A673 (cell line): Measurements from ENCODE around the gene STC2. TPM values are rescaled to one million over a fixed set of nuclear protein-coding genes. Genes with fewer than 3 reads are reported as not detected.

ENCODE experiments used
- BruUV-seq: library from RNA; stranded (reverse); fragments of 400-500 nt; replicated peaks from 2 replicates; lab custom pipeline; 2021; lab: Mats Ljungman, UMichigan
- CTCF ChIA-PET: fragments of 300-600 bp; sonication (Branson Sonifier 250); formaldehyde crosslinking; loops from one replicate; lab custom pipeline; 2022; ENCODE audit warnings: antibody characterized with exemption; lab: Charles Lee
- POLR2A ChIA-PET: fragments of 300-600 bp; sonication (Branson Sonifier 250); formaldehyde crosslinking; loops from one replicate; lab custom pipeline; 2022; ENCODE audit warnings: antibody characterized with exemption; ENCODE audit not compliant: low non-redundant PET; lab: Charles Lee
- DNase-seq: peaks from one replicate; pipeline ENCODE4 v3.0.0-alpha.2; 2015; ENCODE audit warnings: low spot score
- H3K27ac ChIP-seq: fragments of 200-600 bp; sonication (generic); 2 replicates; pipeline ENCODE4 v1.5.1; 2016; ENCODE audit warnings: mixed run types, low read depth, mild to moderate bottlenecking, mixed read lengths, antibody characterized with exemption, low read length; ENCODE audit not compliant: poor library complexity, severe bottlenecking
- H3K27me3 ChIP-seq: fragments of 200-600 bp; sonication (generic); replicated peaks from 2 replicates; pipeline ENCODE4 v1.6.1; 2017; ENCODE audit warnings: mixed run types, low read depth, mild to moderate bottlenecking, mixed read lengths, antibody characterized with exemption, low read length; ENCODE audit not compliant: insufficient read depth, poor library complexity
- H3K36me3 ChIP-seq: fragments of 200-600 bp; sonication (generic); 2 replicates; pipeline ENCODE4 v1.6.1; 2016; ENCODE audit warnings: mixed run types, mild to moderate bottlenecking, mixed read lengths, antibody characterized with exemption, low read length; ENCODE audit not compliant: insufficient read depth, poor library complexity, severe bottlenecking
- H3K4me1 ChIP-seq: fragments of 200-600 bp; sonication (generic); 2 replicates; pipeline ENCODE4 v1.6.1; 2017; ENCODE audit warnings: mixed run types, mild to moderate bottlenecking, mixed read lengths, antibody characterized with exemption, low read length; ENCODE audit not compliant: insufficient read depth, poor library complexity, severe bottlenecking
- H3K4me3 ChIP-seq: fragments of 200-600 bp; sonication (generic); 2 replicates; pipeline ENCODE4 v1.5.1; 2016; ENCODE audit warnings: low read depth, mixed run types, mild to moderate bottlenecking, mixed read lengths, low read length; ENCODE audit not compliant: poor library complexity, severe bottlenecking
- H3K9me3 ChIP-seq: fragments of 200-600 bp; sonication (generic); 2 replicates; pipeline ENCODE4 v1.6.1; 2016; ENCODE audit warnings: mixed run types, low read depth, mild to moderate bottlenecking, mixed read lengths, antibody characterized with exemption, low read length; ENCODE audit not compliant: poor library complexity, severe bottlenecking
- CTCF ChIP-seq: fragments of 300-800, 200-600 bp; sonication (generic); conservative IDR thresholded peaks from 2 replicates; pipeline ENCODE4 v1.5.1; 2017; ENCODE audit warnings: low read depth, mild to moderate bottlenecking, antibody characterized with exemption, low read length, moderate library complexity, mixed read lengths
- EZH2 ChIP-seq: fragments of 200-600 bp; sonication (generic); IDR thresholded peaks from 2 replicates; pipeline ENCODE4 v1.6.1; 2017; ENCODE audit warnings: borderline replicate concordance, low read depth, mild to moderate bottlenecking, mixed read lengths, antibody characterized with exemption, low read length; ENCODE audit not compliant: poor library complexity, severe bottlenecking
- intact Hi-C: fragments of 100-400 bp; cut with micrococcal nuclease; formaldehyde crosslinking; loops from one replicate; pipeline ENCODE4 v1.10.0; 2022; ENCODE audit not compliant: unreplicated experiment
- total RNA-seq: library from RNA; stranded (reverse); gene quantifications from 2 replicates; pipeline ENCODE4 v1.2.3, GENCODE V29; 2021

The STC2 gene
- total RNA-seq, 1 experiment from 2014 or later, result 19.2 TPM

DNA sequence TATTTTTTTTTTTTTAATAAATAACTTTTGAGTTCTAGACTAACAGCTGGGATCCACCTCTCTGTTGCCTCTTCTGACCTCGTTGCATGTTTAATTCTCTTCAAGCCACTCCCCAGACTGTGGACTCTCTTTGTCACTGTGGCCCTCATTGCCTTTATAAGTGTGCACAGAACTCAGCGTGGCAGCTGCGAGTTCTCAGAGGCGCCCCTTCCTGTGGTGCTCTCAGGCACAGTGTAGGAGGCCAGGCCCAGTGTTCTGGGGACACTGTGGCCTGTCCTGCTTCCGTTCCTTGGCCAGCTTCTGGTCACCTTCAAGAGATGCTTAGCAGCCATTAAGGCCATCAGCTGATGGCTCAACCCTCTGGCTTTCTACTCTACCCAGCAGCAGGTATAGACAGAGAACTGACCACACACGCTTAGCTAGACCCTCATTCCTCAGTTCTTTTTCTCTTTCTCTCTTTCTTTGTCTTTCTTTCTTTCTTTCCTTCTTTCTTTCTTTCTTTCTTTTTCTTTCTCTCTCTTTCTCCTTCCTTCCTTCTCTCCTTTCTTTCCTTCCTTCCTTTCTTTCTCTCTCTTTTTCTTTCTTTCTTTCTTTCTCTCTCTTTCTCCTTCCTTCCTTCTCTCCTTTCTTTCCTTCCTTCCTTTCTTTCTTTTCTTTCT lies 27.7 kb downstream of the STC2 start:
- Histone ChIP-seq H3K36me3 (no peaks in the 10 kb centered on the region), H3K4me3 (no peak overlapping the region), H3K27me3 (no peaks in the 10 kb centered on the region), H3K27ac (no peak overlapping the region), H3K9me3 (no peaks in the 10 kb centered on the region), H3K4me1 (no peaks in the 10 kb centered on the region)
- intact Hi-C loops, result no loop called here
- ChIA-PET CTCF (no interaction called here), POLR2A (no interaction called here)
- no peak for DNase-seq
- no TSS peak for BruUV-seq
- TF ChIP-seq EZH2, result no peak
- no peak for TF ChIP-seq CTCF

GRCh38 chr5:173299820-173300219 lies 28.4 kb downstream of the STC2 start:
- DNase-seq, result no peak
- TF ChIP-seq EZH2 (no peak), CTCF (no peak)
- Histone ChIP-seq H3K4me3 (no peak overlapping the region), H3K4me1 (no peaks in the 10 kb centered on the region), H3K27me3 (no peaks in the 10 kb centered on the region), H3K27ac (no peak overlapping the region), H3K36me3 (no peaks in the 10 kb centered on the region), H3K9me3 (no peaks in the 10 kb centered on the region)
- intact Hi-C loops, result loop anchor here (10.0 kb wide), 1 partner anchor 1015 kb away; no protein-coding TSS in a partner anchor
- CTCF ChIA-PET, result no interaction called here
- POLR2A ChIA-PET, result no interaction called here
- no TSS peak for BruUV-seq

- Histone ChIP-seq H3K36me3 (no peaks in the 10 kb centered on the region), H3K9me3 (no peaks in the 10 kb centered on the region)
Observed at GRCh38 chr5:173298213-173298926, 29.8 kb downstream of the STC2 start.

More at GRCh38 chr5:173298213-173298926, 29.8 kb downstream of the STC2 start:
- no TSS peak for BruUV-seq
- Histone ChIP-seq H3K4me3 (no peak overlapping the region), H3K27me3 (no peaks in the 10 kb centered on the region), H3K27ac (no peak overlapping the region), H3K4me1 (peaks cover 5% of the 10 kb centered on the region)
- ChIA-PET POLR2A (interaction anchor here (0.6 to 0.7 kb wide), 2 partner anchors 171 to 625 kb away, joined by 4 to 5 read pairs; no protein-coding TSS in a partner anchor), CTCF (no interaction called here)
- no peak for TF ChIP-seq CTCF
- no peak for TF ChIP-seq EZH2
- DNase-seq, result no peak
- intact Hi-C loops, result loop anchor here (10.0 kb wide), 1 partner anchor 1016 kb away; no protein-coding TSS in a partner anchor
